ENCODE data around the gene KCNG1. TPM values are rescaled to one million over a fixed set of nuclear protein-coding genes. Genes with fewer than 3 reads are reported as not detected.

The KCNG1 gene
- total and polyA plus RNA-seq, 2 experiments from 2014 or later = 8.1 to 26.3 TPM

- H3K27ac Mint-ChIP-seq = no peak overlapping the region
- H2AFZ ChIP-seq = no peak overlapping the region
- H3K27me3 Mint-ChIP-seq (ENCODE audit: insufficient read depth, low read depth, poor library complexity) = peaks cover 46% of the 10 kb centered on the region
- peaks cover 51% of the 10 kb centered on the region for H3K27me3 ChIP-seq (ENCODE audit: insufficient read depth)
- H3K4me3 Mint-ChIP-seq = no peak overlapping the region; the same call in 2 of the 3 replicates
- H3K36me3 Mint-ChIP-seq (ENCODE audit: low read depth) = no peaks in the 10 kb centered on the region; the same call in 2 of the 3 replicates
- H3K9me2 ChIP-seq (ENCODE audit: insufficient read depth) = no peaks in the 10 kb centered on the region
- TF ChIP-seq CTCF (conservative IDR thresholded peaks at IDR 0.05; ENCODE audit: low read depth in 2 of 2) = no peak
- H3K4me2 ChIP-seq = no peak overlapping the region
- H3K4me3 ChIP-seq = no peak overlapping the region
- no peak for DNase-seq (ENCODE audit: low spot score)
- H3K9me3 Mint-ChIP-seq = 0 out of 3 replicates have a peak, but pooled peaks cover 3% of the 10 kb centered on the region
- H3K36me3 ChIP-seq (ENCODE audit: insufficient read depth) = no peaks in the 10 kb centered on the region
- peaks cover 34% of the 10 kb centered on the region for H3K4me1 Mint-ChIP-seq
- H3K27ac ChIP-seq (ENCODE audit: low read depth) = no peak overlapping the region
- peaks cover 29% of the 10 kb centered on the region for H3K4me1 ChIP-seq (ENCODE audit: insufficient read depth)
- H3K79me2 ChIP-seq (replicated peaks; ENCODE audit: insufficient read depth) = no peaks in the 10 kb centered on the region; the same call in 1 of the 2 replicates
- H4K20me1 ChIP-seq (replicated peaks; ENCODE audit: insufficient read depth) = no peaks in the 10 kb centered on the region
- H3F3A ChIP-seq (replicated peaks; ENCODE audit: low read depth) = 0 out of 2 replicates have a peak, but pooled peaks cover 7% of the 10 kb centered on the region
- ATAC-seq = no peak
Observed at GRCh38 chr20:51024761-51025160, 1.9 kb upstream of the KCNG1 start.

- Histone ChIP-seq H3K4me2 (peak overlapping the region; percentile 92), H3K9me2 (ENCODE audit: insufficient read depth) (no peaks in the 10 kb centered on the region), H3F3A (replicated peaks; ENCODE audit: low read depth) (0 out of 2 replicates have a peak, but pooled peaks cover 7% of the 10 kb centered on the region), H4K20me1 (replicated peaks; ENCODE audit: insufficient read depth) (0 out of 2 replicates have a peak, but pooled peaks cover 2% of the 10 kb centered on the region), H3K36me3 (ENCODE audit: insufficient read depth) (no peaks in the 10 kb centered on the region), H3K79me2 (replicated peaks; ENCODE audit: insufficient read depth) (no peaks in the 10 kb centered on the region; the same call in 1 of the 2 replicates), H3K27ac (ENCODE audit: low read depth) (no peak overlapping the region), H2AFZ (peak overlapping the region; percentile 99), H3K4me1 (ENCODE audit: insufficient read depth) (peaks cover 31% of the 10 kb centered on the region), H3K4me3 (peak overlapping the region; percentile 73), H3K27me3 (ENCODE audit: insufficient read depth) (peaks cover 51% of the 10 kb centered on the region)
- peak overlapping the region; percentile 75 for H3K4me3 Mint-ChIP-seq
- no peak overlapping the region for H3K27ac Mint-ChIP-seq
- DNase-seq (ENCODE audit: low spot score) (peak; percentile 36), ATAC-seq (peak; percentile 8; the same call in 2 of the 3 replicates)
- 0 out of 3 replicates have a peak, but pooled peaks cover 3% of the 10 kb centered on the region for H3K9me3 Mint-ChIP-seq
- peaks cover 44% of the 10 kb centered on the region for H3K27me3 Mint-ChIP-seq (ENCODE audit: insufficient read depth, low read depth, poor library complexity)
- TF ChIP-seq JUNB (IDR thresholded peaks at IDR 0.05; ENCODE audit: unreplicated experiment) (no peak), REST (IDR thresholded peaks at IDR 0.05; ENCODE audit: unreplicated experiment) (no peak), EZH2 (IDR thresholded peaks at IDR 0.05; ENCODE audit: low read depth, unreplicated experiment) (peak; percentile 39), NANOG (IDR thresholded peaks at IDR 0.05; ENCODE audit: borderline replicate concordance) (no peak), ZNF462 (CRISPR knock-in tag; IDR thresholded peaks at IDR 0.05) (no peak), ETS1 (IDR thresholded peaks at IDR 0.05) (no peak)
- peaks cover 35% of the 10 kb centered on the region for H3K4me1 Mint-ChIP-seq
- peaks cover 5% of the 10 kb centered on the region for H3K36me3 Mint-ChIP-seq (ENCODE audit: low read depth)
Observed at GRCh38 chr20:51023617-51024155, 779 bp upstream of the KCNG1 start.
